ENCODE results near the gene SOX21. TPM values are rescaled to one million over a fixed set of nuclear protein-coding genes. Genes with fewer than 3 reads are reported as not detected.

SOX21 gene
- total RNA-seq, 2 experiments from 2014 or later: not detected

- TF ChIP-seq, protein P1, sequence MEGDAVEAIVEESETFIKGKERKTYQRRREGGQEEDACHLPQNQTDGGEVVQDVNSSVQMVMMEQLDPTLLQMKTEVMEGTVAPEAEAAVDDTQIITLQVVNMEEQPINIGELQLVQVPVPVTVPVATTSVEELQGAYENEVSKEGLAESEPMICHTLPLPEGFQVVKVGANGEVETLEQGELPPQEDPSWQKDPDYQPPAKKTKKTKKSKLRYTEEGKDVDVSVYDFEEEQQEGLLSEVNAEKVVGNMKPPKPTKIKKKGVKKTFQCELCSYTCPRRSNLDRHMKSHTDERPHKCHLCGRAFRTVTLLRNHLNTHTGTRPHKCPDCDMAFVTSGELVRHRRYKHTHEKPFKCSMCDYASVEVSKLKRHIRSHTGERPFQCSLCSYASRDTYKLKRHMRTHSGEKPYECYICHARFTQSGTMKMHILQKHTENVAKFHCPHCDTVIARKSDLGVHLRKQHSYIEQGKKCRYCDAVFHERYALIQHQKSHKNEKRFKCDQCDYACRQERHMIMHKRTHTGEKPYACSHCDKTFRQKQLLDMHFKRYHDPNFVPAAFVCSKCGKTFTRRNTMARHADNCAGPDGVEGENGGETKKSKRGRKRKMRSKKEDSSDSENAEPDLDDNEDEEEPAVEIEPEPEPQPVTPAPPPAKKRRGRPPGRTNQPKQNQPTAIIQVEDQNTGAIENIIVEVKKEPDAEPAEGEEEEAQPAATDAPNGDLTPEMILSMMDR (IDR thresholded peaks at IDR 0.05): no peak
- H3K4me1 ChIP-seq (ENCODE audit: insufficient read depth, low read length): peaks cover 4% of the 10 kb centered on the region
- Mint-ChIP-seq H3K4me3 (no peak overlapping the region), H3K4me1 (ENCODE audit: low read depth) (peaks cover 5% of the 10 kb centered on the region), H3K27me3 (peaks cover 95% of the 10 kb centered on the region), H3K27ac (no peak overlapping the region), H3K9me3 (peaks cover 1% of the 10 kb centered on the region), H3K36me3 (ENCODE audit: low read depth) (peaks cover 4% of the 10 kb centered on the region)
- H3K4me3 ChIP-seq (ENCODE audit: low read length): no peak overlapping the region
- ATAC-seq (ENCODE audit: poor library complexity) (no peak), DNase-seq (no peak)
- no peaks in the 10 kb centered on the region for H3K36me3 ChIP-seq (ENCODE audit: insufficient read depth, low read length)
- peaks cover 0 to 42% of the 10 kb centered on the region in 2 experiments for H3K9me3 ChIP-seq (ENCODE audit: control insufficient read depth in 1 of 2, insufficient read depth in 1 of 2, low read length in 2 of 2)
- intact Hi-C loops (cut with DNase I, micrococcal nuclease): no loop called here
- no peak overlapping the region for H3K27ac ChIP-seq (ENCODE audit: low read depth in 1 of 2, low read length in 2 of 2)
- POLR2A ChIA-PET: no interaction called here
- CTCF ChIA-PET: no interaction called here
- peaks cover 76 to 86% of the 10 kb centered on the region in 2 experiments for H3K27me3 ChIP-seq (ENCODE audit: control insufficient read depth in 1 of 2, insufficient read depth in 2 of 2, low read length in 2 of 2)
These were observed 10.8 kb downstream of the SOX21 start for GRCh38 chr13:94701313-94702180.

- ATAC-seq (ENCODE audit: poor library complexity) (no peak), DNase-seq (no peak)
- no peak overlapping the region for H3K4me3 ChIP-seq (ENCODE audit: low read length)
- H3K4me1 Mint-ChIP-seq (ENCODE audit: low read depth): no peaks in the 10 kb centered on the region
- H3K9me3 Mint-ChIP-seq: peaks cover 1% of the 10 kb centered on the region
- POLR2A ChIA-PET: no interaction called here
- H3K27me3 Mint-ChIP-seq: peaks cover 93% of the 10 kb centered on the region
- intact Hi-C loops (cut with DNase I, micrococcal nuclease): no loop called here
- no peak overlapping the region for H3K27ac Mint-ChIP-seq
- CTCF ChIA-PET: no interaction called here
- peaks cover 69 to 76% of the 10 kb centered on the region in 2 experiments for H3K27me3 ChIP-seq (ENCODE audit: control insufficient read depth in 1 of 2, insufficient read depth in 2 of 2, low read length in 2 of 2)
- H3K36me3 Mint-ChIP-seq (ENCODE audit: low read depth): peaks cover 4% of the 10 kb centered on the region
- peaks cover 3% of the 10 kb centered on the region for H3K4me1 ChIP-seq (ENCODE audit: insufficient read depth, low read length)
- TF ChIP-seq, protein P1 (IDR thresholded peaks at IDR 0.05): no peak
- H3K36me3 ChIP-seq (ENCODE audit: insufficient read depth, low read length): no peaks in the 10 kb centered on the region
- H3K4me3 Mint-ChIP-seq: no peak overlapping the region
- peaks cover 0 to 36% of the 10 kb centered on the region in 2 experiments for H3K9me3 ChIP-seq (ENCODE audit: control insufficient read depth in 1 of 2, insufficient read depth in 1 of 2, low read length in 2 of 2)
- H3K27ac ChIP-seq (ENCODE audit: low read depth in 1 of 2, low read length in 2 of 2): no peak overlapping the region
These were observed 11.8 kb downstream of the SOX21 start for GRCh38 chr13:94700536-94700935.

DNA sequence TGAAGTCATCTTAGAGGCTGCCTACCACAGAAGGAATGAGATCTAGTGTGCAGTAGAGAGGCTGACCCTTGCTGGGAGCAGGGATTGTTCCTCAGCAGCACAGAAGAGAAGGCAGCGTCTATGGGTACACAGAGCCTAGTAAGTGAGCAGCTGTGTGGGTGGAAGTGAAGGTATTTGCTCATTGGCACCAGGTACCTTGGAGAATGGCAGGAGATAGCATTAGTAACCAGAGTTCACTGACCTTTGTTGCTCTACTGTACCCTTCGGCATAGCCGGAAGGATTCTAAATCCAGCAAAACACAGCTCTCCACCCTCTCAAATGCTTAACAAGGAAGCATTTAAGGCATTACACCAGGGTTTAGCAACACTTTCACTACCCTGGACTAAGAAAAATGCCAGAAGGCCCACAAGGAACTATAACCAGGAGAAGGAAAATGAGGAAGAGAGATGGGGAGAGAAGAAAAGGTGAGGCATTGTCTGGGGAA is 12.3 kb downstream of the SOX21 start:
- Mint-ChIP-seq H3K27me3 (peaks cover 90% of the 10 kb centered on the region), H3K36me3 (ENCODE audit: low read depth) (peaks cover 4% of the 10 kb centered on the region), H3K9me3 (peaks cover 1% of the 10 kb centered on the region), H3K27ac (no peak overlapping the region), H3K4me3 (no peak overlapping the region), H3K4me1 (ENCODE audit: low read depth) (no peaks in the 10 kb centered on the region)
- POLR2A ChIA-PET: no interaction called here
- DNase-seq: no peak
- ATAC-seq (ENCODE audit: poor library complexity): no peak
- Histone ChIP-seq H3K4me1 (ENCODE audit: insufficient read depth, low read length) (no peaks in the 10 kb centered on the region), H3K27me3 (ENCODE audit: control insufficient read depth in 1 of 2, insufficient read depth in 2 of 2, low read length in 2 of 2) (peaks cover 65 to 72% of the 10 kb centered on the region in 2 experiments), H3K36me3 (ENCODE audit: insufficient read depth, low read length) (no peaks in the 10 kb centered on the region), H3K27ac (ENCODE audit: low read depth in 1 of 2, low read length in 2 of 2) (no peak overlapping the region), H3K9me3 (ENCODE audit: control insufficient read depth in 1 of 2, insufficient read depth in 1 of 2, low read length in 2 of 2) (peaks cover 0 to 31% of the 10 kb centered on the region in 2 experiments), H3K4me3 (ENCODE audit: low read length) (no peak overlapping the region)
- TF ChIP-seq, protein P1 (IDR thresholded peaks at IDR 0.05): no peak
- intact Hi-C loops (cut with DNase I, micrococcal nuclease): no loop called here
- CTCF ChIA-PET: no interaction called here
